Esophagus squamous epithelium (tissue), 5 donors: ENCODE data around the gene ICAM2. TPM values are rescaled to one million over a fixed set of nuclear protein-coding genes. Genes with fewer than 3 reads are reported as not detected.
A peak's percentile ranks its signal among the peaks of the same experiment; 100 is the strongest.

Experiments used
- DNase-seq: peaks from one replicate; lab custom pipeline; 2025; lab: John Stamatoyannopoulos, UW
- H3K27ac ChIP-seq, 4 donors: fragments of 200-600 bp; sonication (generic); one replicate each; pipeline ENCODE4 v1.5.1; 2016 to 2019; ENCODE audit warnings: mild to moderate bottlenecking in 1 of 4
- H3K27me3 ChIP-seq, 4 donors: fragments of 200-600 bp; sonication (generic); 1 replicate in 3 of 4; 2 replicates in 1 of 4; pipeline versions ENCODE4 v1.5.1 to v1.6.0; 2017 to 2021; ENCODE audit warnings: antibody characterized with exemption in 1 of 4
- H3K36me3 ChIP-seq, 3 donors: fragments of 200-600 bp; sonication (generic); one replicate each; pipeline ENCODE4 v1.5.1; 2016 to 2019
- H3K4me1 ChIP-seq, 3 donors: fragments of 200-600 bp; sonication (generic); one replicate each; pipeline ENCODE4 v1.5.1; 2017 to 2019
- H3K4me3 ChIP-seq, 4 donors: fragments of 200-600 bp; sonication (generic); 1 replicate in 3 of 4; 2 replicates in 1 of 4; pipeline ENCODE4 v1.5.1; 2016 to 2019; ENCODE audit warnings: mild to moderate bottlenecking in 2 of 4, moderate library complexity in 1 of 4
- H3K9me3 ChIP-seq, 3 donors: fragments of 200-600 bp; sonication (generic); one replicate each; pipeline ENCODE4 v1.5.1; 2016 to 2019
- CTCF ChIP-seq, 6 experiments: fragments of 450-650 bp in 4 of 6; fragments of 200-600 bp in 2 of 6; sonication (generic) in 2 of 6; IDR thresholded peaks; one replicate each; pipeline ENCODE4 v1.5.1; 2016 to 2019; ENCODE audit warnings: antibody characterized with exemption in 6 of 6, mild to moderate bottlenecking in 4 of 6, moderate library complexity in 4 of 6
- POLR2A ChIP-seq, 4 donors: fragments of 450-650 bp; IDR thresholded peaks; one replicate each; pipeline ENCODE4 v1.6.1; 2017; ENCODE audit warnings: antibody characterized with exemption in 4 of 4, mild to moderate bottlenecking in 4 of 4, moderate library complexity in 3 of 4
- WGBS, 2 donors: methylation state at CpG; one replicate each; pipeline ENCODE4 v1.1.5; 2018; 5-methylcytosine and 5-hydroxymethylcytosine counted together
- intact Hi-C: fragments of 100-400 bp; cut with DNase I; formaldehyde crosslinking; loops from one replicate; pipeline ENCODE4 v1.15.0; 2022
- total RNA-seq, 4 donors: library from RNA; depleted of rRNA; stranded (reverse); fragments of >200 nt; gene quantifications; one replicate each; pipeline ENCODE4 v1.1.0, GENCODE V29; 2016
- donor health status: DM: yes; HTN: yes; CAD: no.

ICAM2 gene
- total RNA-seq, 4 donors from 2014 or later = 2.8 to 28.8 (median 11.8) TPM; not detected in 1

- no peak overlapping the region for H3K27ac ChIP-seq
- intact Hi-C loops = no loop called here
- H3K4me3 ChIP-seq = no peak overlapping the region
- H3K27me3 ChIP-seq = peaks cover 0 to 21% (median 4%) of the 10 kb centered on the region in 4 donors
- peaks cover 3 to 42% (median 27%) of the 10 kb centered on the region in 3 donors for H3K4me1 ChIP-seq
- H3K9me3 ChIP-seq = no peaks in the 10 kb centered on the region
- TF ChIP-seq CTCF (IDR thresholded peaks at IDR 0.05) (no peak), POLR2A (IDR thresholded peaks at IDR 0.05) (no peak)
- no peaks in the 10 kb centered on the region for H3K36me3 ChIP-seq
- 70 to 72% methylated on average over 4 to 5 of the region's 13 CpGs for WGBS, 2 donors
- no peak for DNase-seq
Observed at GRCh38 chr17:64003526-64004121, 16.8 kb downstream of the ICAM2 start.

- no peak for DNase-seq
- intact Hi-C loops = no loop called here
- no peaks in the 10 kb centered on the region for H3K9me3 ChIP-seq
- H3K36me3 ChIP-seq = no peaks in the 10 kb centered on the region
- no peak for TF ChIP-seq POLR2A (IDR thresholded peaks at IDR 0.05)
- no peak for TF ChIP-seq CTCF (IDR thresholded peaks at IDR 0.05)
- 81% methylated on average over 8 to 10 of the region's 22 CpGs for WGBS, 2 donors
- no peak overlapping the region for H3K4me3 ChIP-seq
- peaks cover 10 to 42% (median 22%) of the 10 kb centered on the region in 3 donors for H3K4me1 ChIP-seq
- H3K27me3 ChIP-seq = peaks cover 0 to 28% (median 4%) of the 10 kb centered on the region in 4 donors
- peak overlapping the region in 3 of 4 donors; percentile 44 to 76 (median 57) for H3K27ac ChIP-seq
Observed at GRCh38 chr17:64002658-64003525, 17.5 kb downstream of the ICAM2 start.

GRCh38 chr17:64001763-64002529 lies 18.5 kb downstream of the ICAM2 start:
- 40 to 81% methylated on average over 4 to 5 of the region's 14 CpGs for WGBS, 2 donors
- H3K4me3 ChIP-seq = no peak overlapping the region
- TF ChIP-seq POLR2A (IDR thresholded peaks at IDR 0.05) (no peak), CTCF (IDR thresholded peaks at IDR 0.05) (no peak)
- H3K4me1 ChIP-seq = peaks cover 12 to 41% (median 14%) of the 10 kb centered on the region in 3 donors
- H3K36me3 ChIP-seq = no peaks in the 10 kb centered on the region
- no peaks in the 10 kb centered on the region for H3K9me3 ChIP-seq
- intact Hi-C loops = no loop called here
- DNase-seq = no peak
- H3K27me3 ChIP-seq = peaks cover 0 to 37% (median 4%) of the 10 kb centered on the region in 4 donors
- peak overlapping the region in 3 of 4 donors; percentile 44 to 76 (median 57) for H3K27ac ChIP-seq

GRCh38 chr17:64001091-64001579 lies 19.3 kb downstream of the ICAM2 start:
- Histone ChIP-seq H3K4me3 (no peak overlapping the region), H3K9me3 (no peaks in the 10 kb centered on the region), H3K36me3 (no peaks in the 10 kb centered on the region), H3K27ac (peak overlapping the region in 2 of 4 donors; percentile 44 to 76), H3K27me3 (peaks cover 0 to 45% (median 4%) of the 10 kb centered on the region in 4 donors), H3K4me1 (peaks cover 12 to 33% (median 14%) of the 10 kb centered on the region in 3 donors)
- 60 to 80% methylated on average over 1 to 5 of the region's 7 CpGs for WGBS, 2 donors
- intact Hi-C loops = no loop called here
- no peak for TF ChIP-seq POLR2A (IDR thresholded peaks at IDR 0.05)
- no peak for TF ChIP-seq CTCF (IDR thresholded peaks at IDR 0.05)
- no peak for DNase-seq
